ENCODE data around the gene EVC.
"Not testable (repeated sequence)": the region's sequence is repeated elsewhere in the genome, so short reads cannot be mapped to it uniquely, and the experiment has no call there.

The EVC gene

GRCh38 chr4:5821665-5822358, 110.8 kb downstream of the EVC start:
- DNase-seq, result peak; percentile 21 to 22

- no peak for DNase-seq
Observed at GRCh38 chr4:5822619-5823018, 111.6 kb downstream of the EVC start.

DNA sequence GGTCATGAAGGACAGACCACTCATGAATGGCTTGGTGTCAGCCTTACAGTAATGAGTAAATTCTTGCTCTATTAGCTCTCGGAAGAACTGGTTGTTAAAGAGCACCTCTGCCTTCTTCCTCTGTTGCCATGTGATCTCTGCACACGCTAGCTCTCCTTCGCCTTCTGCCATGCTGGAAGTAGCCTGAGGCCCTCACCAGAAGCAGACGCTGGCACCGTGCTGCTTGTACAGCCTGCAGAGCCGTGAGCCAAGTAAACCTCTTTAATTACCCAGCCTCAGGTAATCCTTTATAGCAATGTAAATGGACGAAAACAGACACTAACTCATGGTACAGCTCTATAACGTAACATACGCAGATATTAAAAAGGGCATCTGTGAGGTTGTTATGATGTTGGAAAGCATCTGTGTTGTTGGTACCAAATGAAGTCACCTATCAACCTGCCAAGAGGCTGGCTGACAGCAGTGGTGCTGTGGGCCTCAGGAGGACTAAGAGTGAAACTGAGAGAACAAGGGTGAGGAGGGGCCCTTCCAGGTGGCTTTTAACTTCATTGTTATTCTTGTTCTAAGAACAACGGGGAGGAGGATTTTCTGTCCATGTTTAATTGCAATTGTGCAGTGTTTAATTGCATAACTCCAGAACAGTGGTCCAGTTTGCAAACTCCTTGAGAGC, 112.7 kb downstream of the EVC start:
- no peak for DNase-seq

GRCh38 chr4:5824227-5824626, 113.2 kb downstream of the EVC start:
- DNase-seq, result no peak

GRCh38 chr4:5824635-5825034, 113.6 kb downstream of the EVC start:
- DNase-seq, result no peak

DNA sequence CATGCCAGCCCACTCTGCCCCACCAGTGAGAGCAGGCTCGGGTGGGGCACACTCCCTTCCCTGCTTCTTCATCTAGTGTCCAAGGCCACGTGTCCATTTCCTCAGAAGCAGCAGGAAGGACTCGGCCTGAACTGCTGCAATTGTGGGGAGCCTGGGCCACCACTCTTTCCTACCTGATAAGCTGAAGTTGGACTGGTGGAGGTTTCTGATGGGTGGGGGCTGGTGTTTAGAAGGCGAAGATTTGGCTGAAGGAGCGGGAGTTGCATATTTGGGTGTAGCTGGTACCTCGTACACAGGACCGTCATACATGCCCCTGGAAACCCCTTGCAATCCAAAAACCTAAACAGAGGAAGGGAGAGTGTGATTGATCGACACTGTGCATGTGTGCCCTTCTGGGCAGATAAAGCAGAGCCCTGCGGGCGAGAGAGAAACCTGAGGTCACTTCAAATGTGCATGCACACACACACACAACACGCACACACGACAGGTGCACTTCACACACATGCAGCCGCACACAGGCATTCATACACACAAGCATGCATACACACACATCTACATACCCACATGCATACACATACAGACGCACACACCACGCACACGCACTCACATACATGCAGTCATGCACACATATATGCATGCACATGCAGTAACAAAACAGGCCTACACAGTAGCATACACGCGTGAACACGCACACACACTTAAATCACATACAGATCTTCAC, 114.5 kb downstream of the EVC start:
- DNase-seq, result no peak

DNA sequence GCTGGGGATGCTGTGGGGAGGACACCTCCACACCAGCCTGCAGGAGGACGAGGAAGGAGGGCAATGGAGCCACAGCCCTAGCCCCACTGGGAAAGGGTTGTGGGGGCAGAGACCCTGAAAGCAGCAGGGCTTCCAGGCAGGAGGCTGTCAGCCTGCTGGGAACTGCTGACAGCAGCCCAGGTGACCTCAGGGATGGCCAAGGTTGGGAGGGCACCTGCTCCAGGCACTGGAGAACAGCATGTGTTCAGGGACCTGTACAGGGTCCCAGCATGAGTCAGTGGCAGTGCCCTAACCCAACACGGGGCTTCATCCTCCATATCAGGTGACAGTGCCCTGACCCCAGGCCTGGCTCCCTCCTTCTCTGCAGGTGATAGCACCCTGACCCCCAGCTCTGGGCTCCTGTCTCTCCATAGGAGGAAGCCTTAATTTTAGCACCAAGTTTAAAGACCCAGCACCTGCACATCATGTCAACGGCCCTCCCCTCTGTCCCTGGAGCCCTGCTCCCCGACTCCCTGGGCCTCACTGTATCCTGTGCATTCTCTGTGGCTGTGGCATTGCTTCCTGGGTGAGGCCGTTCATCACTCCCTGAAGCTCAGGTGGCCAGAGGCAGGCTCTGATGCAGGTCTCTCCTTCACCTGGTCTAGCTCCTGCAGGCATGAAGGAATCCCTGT, 115.6 kb downstream of the EVC start:
- DNase-seq, result no peak

GRCh38 chr4:5827108-5828004, 116.4 kb downstream of the EVC start:
- no peak for DNase-seq

DNA sequence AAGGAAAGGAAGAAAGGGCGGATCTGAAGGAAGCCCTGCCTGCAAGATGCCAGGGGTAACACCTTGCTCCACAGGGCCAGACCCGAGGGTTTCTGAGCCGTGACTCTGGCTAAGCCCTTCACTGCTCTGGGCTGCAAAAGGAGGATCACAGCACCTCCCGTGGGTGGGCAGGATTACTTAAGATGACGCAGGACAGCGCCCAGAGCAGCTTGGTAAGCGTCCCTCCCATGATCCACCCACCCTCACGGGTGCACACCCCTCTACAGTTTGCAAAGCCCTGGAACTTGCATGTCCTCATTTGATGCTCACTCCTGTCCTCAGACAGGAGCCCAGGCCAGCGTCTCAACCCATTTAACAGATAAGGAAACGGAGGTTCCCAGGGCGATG, 117.0 kb downstream of the EVC start:
- DNase-seq, result no peak

DNA sequence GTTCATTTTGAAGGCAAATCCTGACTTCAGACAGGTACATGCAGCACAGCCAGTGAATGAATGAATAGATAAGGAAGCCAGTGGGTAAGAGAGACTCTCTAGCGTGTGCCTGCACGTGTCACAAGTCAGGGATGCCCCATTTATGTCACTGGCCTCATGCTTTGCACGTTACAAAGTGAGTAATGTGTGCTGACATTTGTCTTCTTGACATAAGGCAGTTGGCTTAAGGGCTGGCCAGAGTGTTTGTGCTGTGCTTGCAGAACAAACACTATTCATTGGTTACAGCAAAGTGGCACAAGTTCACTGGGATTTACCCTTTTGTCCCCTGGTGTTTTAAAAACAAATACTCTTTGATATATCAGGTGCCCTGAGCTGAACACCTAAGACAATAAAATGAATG, 125.9 kb downstream of the EVC start:
- no peak for DNase-seq

- not testable (repeated sequence) for DNase-seq
Observed at GRCh38 chr4:5837483-5837882, 126.5 kb downstream of the EVC start.

- DNase-seq, result no peak
Observed at GRCh38 chr4:5839332-5839731, 128.3 kb downstream of the EVC start.

GRCh38 chr4:5839751-5840674, 129.0 kb downstream of the EVC start:
- DNase-seq, result no peak

DNA sequence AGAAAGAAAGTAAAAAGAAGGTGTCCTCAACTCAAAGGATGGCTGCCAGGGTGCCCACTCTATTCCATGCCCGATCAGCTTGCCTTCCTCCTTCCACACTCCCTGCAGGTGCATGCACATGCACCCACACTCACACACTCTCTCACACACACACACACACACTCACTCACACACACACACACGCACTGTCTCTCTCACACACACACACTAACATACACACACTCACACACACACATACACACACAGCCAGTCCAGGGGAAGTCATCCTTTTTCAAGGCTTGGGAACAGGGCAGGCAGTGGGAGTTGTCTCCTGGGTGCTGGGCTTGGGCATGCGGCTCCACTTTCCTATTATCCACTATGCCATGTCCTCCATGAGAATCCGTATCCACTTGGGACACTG, 131.5 kb downstream of the EVC start:
- no peak for DNase-seq

GRCh38 chr4:5843573-5844530, 132.9 kb downstream of the EVC start:
- DNase-seq, result no peak

- DNase-seq, result no peak
Observed at GRCh38 chr4:5845035-5845905, 134.3 kb downstream of the EVC start.

GRCh38 chr4:5851637-5852301, 140.8 kb downstream of the EVC start:
- no peak for DNase-seq

DNA sequence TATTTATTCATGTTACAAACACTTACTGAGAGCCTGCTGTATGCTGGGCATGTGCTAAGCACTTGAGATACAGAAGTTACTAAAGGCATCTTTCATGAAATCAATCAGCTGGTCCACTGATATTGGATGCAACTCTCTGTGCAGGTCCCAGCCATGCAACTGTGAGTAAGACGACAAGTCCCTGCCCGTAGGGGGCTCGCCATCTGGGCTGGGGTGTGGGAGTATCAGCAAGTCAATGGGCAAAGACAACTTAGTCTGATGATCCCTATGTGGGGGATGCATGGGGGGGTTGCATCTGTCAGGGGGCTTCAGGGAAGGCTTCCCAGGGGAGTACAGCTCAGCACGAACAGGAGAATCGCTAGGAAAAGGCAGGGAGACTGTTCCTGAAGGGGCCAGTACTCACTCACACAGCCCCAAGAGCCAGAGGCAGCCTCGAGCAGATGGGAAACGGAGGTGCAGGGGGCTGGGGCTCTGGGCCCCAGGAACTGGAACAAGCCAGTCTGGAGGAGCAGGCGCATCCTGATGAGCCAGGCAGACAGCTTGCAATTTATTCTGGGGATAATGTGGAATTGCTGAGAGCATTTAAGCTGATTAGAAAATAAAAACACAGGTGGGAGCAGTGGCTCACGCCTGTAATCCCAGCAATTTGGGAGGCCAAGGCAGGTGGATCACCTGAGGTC, 141.7 kb downstream of the EVC start:
- DNase-seq, result no peak

Measured in stimulated activated CD4-positive, alpha-beta T cell treated with anti-CD3 and anti-CD28 coated beads, Interleukin-2, amount 100 ng/mL, for 24 hours (primary cell).